Body of pancreas (tissue), 4 donors: ENCODE measurements around the gene AQP6. TPM values are rescaled to one million over a fixed set of nuclear protein-coding genes. Genes with fewer than 3 reads are reported as not detected.
A peak's percentile ranks its signal among the peaks of the same experiment; 100 is the strongest.

Experiments
- ATAC-seq: fragments of 150-250 bp; one replicate; pipeline ENCODE4 v1.9.1; 2016
- DNase-seq, 4 donors: peaks; one replicate each; pipeline ENCODE4 v3.0.0-alpha.2; 2019
- H3K27ac ChIP-seq, 4 donors: fragments of 200-600 bp; sonication (generic); 1 replicate in 3 of 4; 2 replicates in 1 of 4; pipeline versions ENCODE4 v1.5.1 to v1.6.1; 2016 to 2019; ENCODE audit warnings: mild to moderate bottlenecking in 1 of 4, mixed read lengths in 1 of 4, moderate library complexity in 1 of 4
- H3K27me3 ChIP-seq, 2 donors: fragments of 200-600 bp; sonication (generic); one replicate each; pipeline ENCODE4 v1.6.0; 2016; ENCODE audit warnings: mild to moderate bottlenecking in 1 of 2
- H3K36me3 ChIP-seq, 2 donors: fragments of 200-600 bp; sonication (generic); replicated peaks in 1 of 2; 2 replicates each; pipeline ENCODE4 v1.5.1; 2016; ENCODE audit warnings: low read depth in 2 of 2; ENCODE audit not compliant: insufficient read depth in 1 of 2
- H3K4me1 ChIP-seq: fragments of 200-600 bp; sonication (generic); one replicate; pipeline ENCODE4 v1.6.0; 2016
- H3K4me3 ChIP-seq, 2 donors: fragments of 200-600 bp; sonication (generic); 1 replicate in 1 of 2; 2 replicates in 1 of 2; pipeline ENCODE4 v1.5.1; 2016 to 2019
- H3K9me3 ChIP-seq, 3 donors: fragments of 200-600 bp; sonication (generic); 1 replicate in 2 of 3; 2 replicates in 1 of 3; pipeline ENCODE4 v1.5.1; 2016
- POLR2A ChIP-seq, 3 donors: fragments of 450-650 bp; IDR thresholded peaks; one replicate each; pipeline ENCODE4 v1.6.1; 2016; ENCODE audit warnings: antibody characterized with exemption in 3 of 3, mild to moderate bottlenecking in 2 of 3
- WGBS, 2 donors: methylation state at CpG; one replicate each; pipeline ENCODE4 v1.1.5; 2017; 5-methylcytosine and 5-hydroxymethylcytosine counted together
- intact Hi-C: fragments of 100-400 bp; cut with DNase I; formaldehyde crosslinking; loops from one replicate; pipeline ENCODE4 v1.15.1; 2023
- total RNA-seq, 2 donors: library from RNA; depleted of rRNA; stranded (reverse); fragments of >200 nt; gene quantifications; one replicate each; pipeline ENCODE4 v1.1.0, GENCODE V29; 2016
- TF ChIP-seq, protein P1 (sequence below), 7 experiments: fragments of 450-650 bp in 4 of 7; fragments of 200-600 bp in 3 of 7; sonication (generic) in 3 of 7; IDR thresholded peaks; one replicate each; pipeline ENCODE4 v1.5.1; 2016 to 2019; ENCODE audit warnings: antibody characterized with exemption in 7 of 7

AQP6 gene
- total RNA-seq, 2 donors from 2014 or later = not detected

- TF ChIP-seq, protein P1, sequence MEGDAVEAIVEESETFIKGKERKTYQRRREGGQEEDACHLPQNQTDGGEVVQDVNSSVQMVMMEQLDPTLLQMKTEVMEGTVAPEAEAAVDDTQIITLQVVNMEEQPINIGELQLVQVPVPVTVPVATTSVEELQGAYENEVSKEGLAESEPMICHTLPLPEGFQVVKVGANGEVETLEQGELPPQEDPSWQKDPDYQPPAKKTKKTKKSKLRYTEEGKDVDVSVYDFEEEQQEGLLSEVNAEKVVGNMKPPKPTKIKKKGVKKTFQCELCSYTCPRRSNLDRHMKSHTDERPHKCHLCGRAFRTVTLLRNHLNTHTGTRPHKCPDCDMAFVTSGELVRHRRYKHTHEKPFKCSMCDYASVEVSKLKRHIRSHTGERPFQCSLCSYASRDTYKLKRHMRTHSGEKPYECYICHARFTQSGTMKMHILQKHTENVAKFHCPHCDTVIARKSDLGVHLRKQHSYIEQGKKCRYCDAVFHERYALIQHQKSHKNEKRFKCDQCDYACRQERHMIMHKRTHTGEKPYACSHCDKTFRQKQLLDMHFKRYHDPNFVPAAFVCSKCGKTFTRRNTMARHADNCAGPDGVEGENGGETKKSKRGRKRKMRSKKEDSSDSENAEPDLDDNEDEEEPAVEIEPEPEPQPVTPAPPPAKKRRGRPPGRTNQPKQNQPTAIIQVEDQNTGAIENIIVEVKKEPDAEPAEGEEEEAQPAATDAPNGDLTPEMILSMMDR (IDR thresholded peaks at IDR 0.05) = no peak
- no peak for TF ChIP-seq POLR2A (IDR thresholded peaks at IDR 0.05)
- no peak overlapping the region for H3K27ac ChIP-seq
- ATAC-seq (no peak), DNase-seq (no peak)
- 79 to 98% methylated on average over 3 of the region's 3 CpGs for WGBS, 2 donors
- no peaks in the 10 kb centered on the region for H3K9me3 ChIP-seq
- no peaks in the 10 kb centered on the region for H3K36me3 ChIP-seq
- H3K27me3 ChIP-seq = no peaks in the 10 kb centered on the region
- no peak overlapping the region for H3K4me3 ChIP-seq
- intact Hi-C loops = no loop called here
- H3K4me1 ChIP-seq = peaks cover 29% of the 10 kb centered on the region
Measured at GRCh38 chr12:49942512-49942893, 30.2 kb upstream of the AQP6 start.

GRCh38 chr12:49942921-49943624 lies 29.7 kb upstream of the AQP6 start:
- no peak overlapping the region for H3K27ac ChIP-seq
- no peaks in the 10 kb centered on the region for H3K27me3 ChIP-seq
- H3K4me1 ChIP-seq = peaks cover 26% of the 10 kb centered on the region
- H3K36me3 ChIP-seq = no peaks in the 10 kb centered on the region
- H3K9me3 ChIP-seq = no peaks in the 10 kb centered on the region
- H3K4me3 ChIP-seq = no peak overlapping the region
- 80 to 81% methylated on average over 11 to 14 of the region's 14 CpGs for WGBS, 2 donors
- TF ChIP-seq POLR2A (IDR thresholded peaks at IDR 0.05) = no peak
- TF ChIP-seq, protein P1 (IDR thresholded peaks at IDR 0.05) = no peak
- intact Hi-C loops = no loop called here
- DNase-seq (no peak), ATAC-seq (no peak)

- intact Hi-C loops = no loop called here
- Histone ChIP-seq H3K4me1 (peaks cover 23% of the 10 kb centered on the region), H3K27me3 (no peaks in the 10 kb centered on the region), H3K36me3 (no peaks in the 10 kb centered on the region), H3K27ac (no peak overlapping the region), H3K9me3 (no peaks in the 10 kb centered on the region), H3K4me3 (no peak overlapping the region)
- WGBS, 2 donors = 67 to 86% methylated on average over 1 of the region's 1 CpG
- ATAC-seq = no peak
- TF ChIP-seq, protein P1 (IDR thresholded peaks at IDR 0.05) = no peak
- no peak for TF ChIP-seq POLR2A (IDR thresholded peaks at IDR 0.05)
- no peak for DNase-seq
Measured at GRCh38 chr12:49943625-49943960, 29.2 kb upstream of the AQP6 start.

DNA sequence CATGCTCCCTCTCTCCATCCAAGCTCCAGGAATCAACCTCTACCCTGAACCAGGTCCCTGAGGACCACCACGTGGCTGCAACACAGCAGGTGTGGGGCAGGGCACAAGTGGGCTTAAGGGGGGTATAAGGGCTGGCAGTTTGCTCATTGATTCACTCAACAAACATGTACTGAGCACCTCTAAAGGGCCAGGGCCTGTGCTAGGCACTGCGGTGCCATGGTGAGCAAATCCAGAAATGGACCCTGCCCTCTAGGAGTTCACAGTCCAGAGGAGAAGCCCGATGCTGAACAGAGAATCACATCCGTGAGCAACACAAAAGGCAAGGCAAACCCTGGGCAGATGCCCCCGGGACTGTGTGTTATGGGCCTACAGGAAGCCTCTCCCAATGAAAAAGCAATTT lies 28.7 kb upstream of the AQP6 start:
- intact Hi-C loops = no loop called here
- Histone ChIP-seq H3K27me3 (no peaks in the 10 kb centered on the region), H3K4me3 (no peak overlapping the region), H3K9me3 (no peaks in the 10 kb centered on the region), H3K36me3 (no peaks in the 10 kb centered on the region), H3K4me1 (peaks cover 18% of the 10 kb centered on the region), H3K27ac (no peak overlapping the region)
- TF ChIP-seq, protein P1 (IDR thresholded peaks at IDR 0.05) = no peak
- no peak for TF ChIP-seq POLR2A (IDR thresholded peaks at IDR 0.05)
- WGBS, 2 donors = 73 to 85% methylated on average over 5 of the region's 5 CpGs
- DNase-seq (no peak), ATAC-seq (no peak)

- ATAC-seq = no peak
- intact Hi-C loops = no loop called here
- no peak overlapping the region for H3K27ac ChIP-seq
- no peaks in the 10 kb centered on the region for H3K36me3 ChIP-seq
- H3K9me3 ChIP-seq = no peaks in the 10 kb centered on the region
- peaks cover 12% of the 10 kb centered on the region for H3K4me1 ChIP-seq
- peak in 1 of 4 donors; percentile 6 for DNase-seq
- H3K27me3 ChIP-seq = no peaks in the 10 kb centered on the region
- 81 to 84% methylated on average over 3 of the region's 3 CpGs for WGBS, 2 donors
- TF ChIP-seq POLR2A (IDR thresholded peaks at IDR 0.05) = no peak
- TF ChIP-seq, protein P1 (IDR thresholded peaks at IDR 0.05) = no peak
- no peak overlapping the region for H3K4me3 ChIP-seq
Measured at GRCh38 chr12:49944718-49945117, 28.0 kb upstream of the AQP6 start.
